Stimulated activated CD4-positive, alpha-beta T cell treated with anti-CD3 and anti-CD28 coated beads, Interleukin-2, amount 100 ng/mL, for 4 hours (primary cell): ENCODE results near the gene SMOC2.
"Not testable (repeated sequence)": the region's sequence is repeated elsewhere in the genome, so short reads cannot be mapped to it uniquely, and the experiment has no call there.

ENCODE experiments used
- DNase-seq: peaks from one replicate; pipeline ENCODE4 v3.0.0-alpha.2; 2020; ENCODE audit warnings: low read depth

The SMOC2 gene

GRCh38 chr6:168601111-168601510 is 160.1 kb downstream of the SMOC2 start:
- DNase-seq = no peak

- no peak for DNase-seq
Measured at GRCh38 chr6:168601546-168601945, 160.6 kb downstream of the SMOC2 start.

GRCh38 chr6:168602576-168602975 is 161.6 kb downstream of the SMOC2 start:
- no peak for DNase-seq

- no peak for DNase-seq
Measured at GRCh38 chr6:168603234-168603633, 162.2 kb downstream of the SMOC2 start.

- no peak for DNase-seq
Measured at GRCh38 chr6:168605964-168606363, 165.0 kb downstream of the SMOC2 start.

GRCh38 chr6:168606722-168607121 is 165.7 kb downstream of the SMOC2 start:
- DNase-seq = no peak

GRCh38 chr6:168607272-168608112 is 166.5 kb downstream of the SMOC2 start:
- no peak for DNase-seq

GRCh38 chr6:168608113-168608400 is 167.1 kb downstream of the SMOC2 start:
- DNase-seq = no peak

- no peak for DNase-seq
Measured at GRCh38 chr6:168609026-168609685, 168.2 kb downstream of the SMOC2 start.

GRCh38 chr6:168609914-168610490 is 169.0 kb downstream of the SMOC2 start:
- no peak for DNase-seq

GRCh38 chr6:168610966-168611365 is 170.0 kb downstream of the SMOC2 start:
- DNase-seq = not testable (repeated sequence)

- no peak for DNase-seq
Measured at GRCh38 chr6:168611691-168612090, 170.7 kb downstream of the SMOC2 start.

- DNase-seq = no peak
Measured at GRCh38 chr6:168612586-168612985, 171.6 kb downstream of the SMOC2 start.

- DNase-seq = no peak
Measured at GRCh38 chr6:168615837-168616236, 174.9 kb downstream of the SMOC2 start.

GRCh38 chr6:168616816-168617765 is 176.1 kb downstream of the SMOC2 start:
- DNase-seq = no peak

- no peak for DNase-seq
Measured at GRCh38 chr6:168618546-168619315, 177.7 kb downstream of the SMOC2 start.

GRCh38 chr6:168619560-168620314 is 178.8 kb downstream of the SMOC2 start:
- DNase-seq = no peak

- DNase-seq = no peak
Measured at GRCh38 chr6:168620578-168620977, 179.6 kb downstream of the SMOC2 start.

GRCh38 chr6:168623736-168624135 is 182.8 kb downstream of the SMOC2 start:
- DNase-seq = no peak

GRCh38 chr6:168624540-168624939 is 183.6 kb downstream of the SMOC2 start:
- DNase-seq = no peak

- no peak for DNase-seq
Measured at GRCh38 chr6:168624948-168625347, 184.0 kb downstream of the SMOC2 start.
